ENCODE results near the gene GLI2.

The GLI2 gene

GRCh38 chr2:120751553-120751952 is 15.9 kb downstream of the GLI2 start:
- Histone ChIP-seq H3K36me3 (ENCODE audit: control insufficient read depth, insufficient read depth, low read length) (no peaks in the 10 kb centered on the region), H3K4me1 (ENCODE audit: control insufficient read depth, insufficient read depth, low read length) (no peaks in the 10 kb centered on the region), H3K27me3 (ENCODE audit: control insufficient read depth, insufficient read depth, low read length) (no peaks in the 10 kb centered on the region), H3K4me3 (ENCODE audit: low read length) (no peak overlapping the region), H3K9ac (ENCODE audit: low read length) (no peak overlapping the region), H3K9me3 (ENCODE audit: control insufficient read depth, low read length) (no peaks in the 10 kb centered on the region)

- Histone ChIP-seq H3K9me3 (ENCODE audit: control insufficient read depth, low read length) (no peaks in the 10 kb centered on the region), H3K27me3 (ENCODE audit: control insufficient read depth, insufficient read depth, low read length) (no peaks in the 10 kb centered on the region), H3K4me1 (ENCODE audit: control insufficient read depth, insufficient read depth, low read length) (peaks cover 9% of the 10 kb centered on the region), H3K4me3 (ENCODE audit: low read length) (no peak overlapping the region), H3K9ac (ENCODE audit: low read length) (no peak overlapping the region), H3K36me3 (ENCODE audit: control insufficient read depth, insufficient read depth, low read length) (no peaks in the 10 kb centered on the region)
Observed at GRCh38 chr2:120754067-120754960, 18.6 kb downstream of the GLI2 start.

- Histone ChIP-seq H3K4me1 (ENCODE audit: control insufficient read depth, insufficient read depth, low read length) (peaks cover 13% of the 10 kb centered on the region), H3K4me3 (ENCODE audit: low read length) (no peak overlapping the region), H3K9me3 (ENCODE audit: control insufficient read depth, low read length) (no peaks in the 10 kb centered on the region), H3K36me3 (ENCODE audit: control insufficient read depth, insufficient read depth, low read length) (no peaks in the 10 kb centered on the region), H3K9ac (ENCODE audit: low read length) (peak overlapping the region; percentile 25), H3K27me3 (ENCODE audit: control insufficient read depth, insufficient read depth, low read length) (no peaks in the 10 kb centered on the region)
Observed at GRCh38 chr2:120758181-120759144, 22.8 kb downstream of the GLI2 start.

GRCh38 chr2:120759543-120760331 is 24.1 kb downstream of the GLI2 start:
- Histone ChIP-seq H3K9ac (ENCODE audit: low read length) (no peak overlapping the region), H3K27me3 (ENCODE audit: control insufficient read depth, insufficient read depth, low read length) (no peaks in the 10 kb centered on the region), H3K36me3 (ENCODE audit: control insufficient read depth, insufficient read depth, low read length) (no peaks in the 10 kb centered on the region), H3K4me3 (ENCODE audit: low read length) (no peak overlapping the region), H3K9me3 (ENCODE audit: control insufficient read depth, low read length) (no peaks in the 10 kb centered on the region), H3K4me1 (ENCODE audit: control insufficient read depth, insufficient read depth, low read length) (peaks cover 18% of the 10 kb centered on the region)

- no peak overlapping the region for H3K9ac ChIP-seq (ENCODE audit: low read length)
- peaks cover 25% of the 10 kb centered on the region for H3K4me1 ChIP-seq (ENCODE audit: control insufficient read depth, insufficient read depth, low read length)
- H3K27me3 ChIP-seq (ENCODE audit: control insufficient read depth, insufficient read depth, low read length): no peaks in the 10 kb centered on the region
- no peaks in the 10 kb centered on the region for H3K9me3 ChIP-seq (ENCODE audit: control insufficient read depth, low read length)
- H3K4me3 ChIP-seq (ENCODE audit: low read length): no peak overlapping the region
- no peaks in the 10 kb centered on the region for H3K36me3 ChIP-seq (ENCODE audit: control insufficient read depth, insufficient read depth, low read length)
Observed at GRCh38 chr2:120760446-120761135, 24.9 kb downstream of the GLI2 start.

GRCh38 chr2:120761164-120761861 is 25.6 kb downstream of the GLI2 start:
- H3K4me1 ChIP-seq (ENCODE audit: control insufficient read depth, insufficient read depth, low read length): peaks cover 25% of the 10 kb centered on the region
- H3K9me3 ChIP-seq (ENCODE audit: control insufficient read depth, low read length): no peaks in the 10 kb centered on the region
- H3K36me3 ChIP-seq (ENCODE audit: control insufficient read depth, insufficient read depth, low read length): no peaks in the 10 kb centered on the region
- no peak overlapping the region for H3K9ac ChIP-seq (ENCODE audit: low read length)
- no peak overlapping the region for H3K4me3 ChIP-seq (ENCODE audit: low read length)
- no peaks in the 10 kb centered on the region for H3K27me3 ChIP-seq (ENCODE audit: control insufficient read depth, insufficient read depth, low read length)

- Histone ChIP-seq H3K27me3 (ENCODE audit: control insufficient read depth, insufficient read depth, low read length) (no peaks in the 10 kb centered on the region), H3K9ac (ENCODE audit: low read length) (no peak overlapping the region), H3K9me3 (ENCODE audit: control insufficient read depth, low read length) (no peaks in the 10 kb centered on the region), H3K4me3 (ENCODE audit: low read length) (no peak overlapping the region), H3K36me3 (ENCODE audit: control insufficient read depth, insufficient read depth, low read length) (no peaks in the 10 kb centered on the region), H3K4me1 (ENCODE audit: control insufficient read depth, insufficient read depth, low read length) (peaks cover 25% of the 10 kb centered on the region)
Observed at GRCh38 chr2:120761911-120762310, 26.2 kb downstream of the GLI2 start.

GRCh38 chr2:120762341-120763061 is 26.8 kb downstream of the GLI2 start:
- no peaks in the 10 kb centered on the region for H3K36me3 ChIP-seq (ENCODE audit: control insufficient read depth, insufficient read depth, low read length)
- no peaks in the 10 kb centered on the region for H3K27me3 ChIP-seq (ENCODE audit: control insufficient read depth, insufficient read depth, low read length)
- no peak overlapping the region for H3K9ac ChIP-seq (ENCODE audit: low read length)
- peaks cover 25% of the 10 kb centered on the region for H3K4me1 ChIP-seq (ENCODE audit: control insufficient read depth, insufficient read depth, low read length)
- H3K9me3 ChIP-seq (ENCODE audit: control insufficient read depth, low read length): no peaks in the 10 kb centered on the region
- H3K4me3 ChIP-seq (ENCODE audit: low read length): no peak overlapping the region

GRCh38 chr2:120763508-120763907 is 27.8 kb downstream of the GLI2 start:
- no peaks in the 10 kb centered on the region for H3K36me3 ChIP-seq (ENCODE audit: control insufficient read depth, insufficient read depth, low read length)
- H3K4me1 ChIP-seq (ENCODE audit: control insufficient read depth, insufficient read depth, low read length): peaks cover 22% of the 10 kb centered on the region
- H3K4me3 ChIP-seq (ENCODE audit: low read length): no peak overlapping the region
- H3K27me3 ChIP-seq (ENCODE audit: control insufficient read depth, insufficient read depth, low read length): no peaks in the 10 kb centered on the region
- no peaks in the 10 kb centered on the region for H3K9me3 ChIP-seq (ENCODE audit: control insufficient read depth, low read length)
- H3K9ac ChIP-seq (ENCODE audit: low read length): no peak overlapping the region

- H3K36me3 ChIP-seq (ENCODE audit: control insufficient read depth, insufficient read depth, low read length): no peaks in the 10 kb centered on the region
- H3K4me1 ChIP-seq (ENCODE audit: control insufficient read depth, insufficient read depth, low read length): peaks cover 17% of the 10 kb centered on the region
- no peaks in the 10 kb centered on the region for H3K27me3 ChIP-seq (ENCODE audit: control insufficient read depth, insufficient read depth, low read length)
Observed at GRCh38 chr2:120763931-120764330, 28.3 kb downstream of the GLI2 start.

More at GRCh38 chr2:120763931-120764330, 28.3 kb downstream of the GLI2 start:
- no peak overlapping the region for H3K4me3 ChIP-seq (ENCODE audit: low read length)
- no peak overlapping the region for H3K9ac ChIP-seq (ENCODE audit: low read length)
- no peaks in the 10 kb centered on the region for H3K9me3 ChIP-seq (ENCODE audit: control insufficient read depth, low read length)
